ENCODE data around the gene SMG9. TPM values are rescaled to one million over a fixed set of nuclear protein-coding genes. Genes with fewer than 3 reads are reported as not detected.

The SMG9 gene
- total RNA-seq, 2 experiments from 2014 or later, result 48.9 to 53.1 TPM

DNA sequence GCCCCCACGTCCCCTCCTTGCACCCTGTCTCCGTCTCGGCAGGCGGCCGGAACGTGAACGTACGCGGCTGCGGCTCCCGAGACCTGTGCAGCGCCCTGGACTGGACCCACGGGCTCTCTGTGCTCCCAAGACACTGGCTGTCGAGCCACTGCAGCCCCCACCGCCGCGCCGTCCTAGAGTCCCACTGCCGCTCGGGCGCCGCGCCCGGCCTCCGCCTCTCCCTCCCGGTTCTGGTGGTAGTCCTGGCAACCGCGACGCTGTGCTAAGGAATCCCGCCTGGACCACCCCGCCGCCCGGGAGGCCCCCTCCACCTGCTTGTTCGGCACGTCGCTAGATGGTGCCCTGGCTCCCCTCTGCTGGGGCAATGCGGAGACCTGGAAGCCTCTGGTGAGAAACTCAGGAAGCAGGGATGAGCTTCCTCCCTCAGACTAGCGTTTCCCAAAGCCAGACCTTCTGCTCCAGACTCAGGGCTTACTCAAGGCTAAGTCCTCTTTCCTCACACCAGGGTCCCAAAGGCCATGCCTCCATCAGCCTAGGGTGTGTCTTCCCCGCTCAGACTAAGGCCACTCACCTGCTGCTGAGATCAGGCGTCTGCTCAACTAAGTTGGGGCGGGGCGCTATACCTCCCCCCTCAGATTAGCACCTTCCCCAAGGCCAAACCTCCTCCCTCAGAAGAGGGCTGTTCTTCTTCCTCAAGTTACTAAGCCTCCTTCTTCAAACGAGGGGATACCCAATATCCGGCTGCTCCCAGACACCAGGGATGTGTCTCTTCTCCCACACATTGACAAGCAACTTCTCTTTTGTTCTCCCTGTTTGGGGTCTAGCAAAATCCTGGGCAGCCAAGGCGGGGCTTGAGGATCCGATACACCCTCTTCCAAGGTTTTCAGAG lies 55.0 kb downstream of the SMG9 start:
- Mint-ChIP-seq H3K27me3 (peaks cover 27% of the 10 kb centered on the region), H3K9me3 (peaks cover 4% of the 10 kb centered on the region), H3K27ac (peak overlapping the region; percentile 92), H3K36me3 (ENCODE audit: low read depth) (no peaks in the 10 kb centered on the region), H3K4me3 (peak overlapping the region; percentile 1), H3K4me1 (ENCODE audit: low read depth) (peaks cover 19% of the 10 kb centered on the region)
- DNase-seq (peak; percentile 28), ATAC-seq (no peak)
- POLR2A ChIA-PET, result no interaction called here
- intact Hi-C loops (cut with micrococcal nuclease), result no loop called here
- TF ChIP-seq, protein P1, sequence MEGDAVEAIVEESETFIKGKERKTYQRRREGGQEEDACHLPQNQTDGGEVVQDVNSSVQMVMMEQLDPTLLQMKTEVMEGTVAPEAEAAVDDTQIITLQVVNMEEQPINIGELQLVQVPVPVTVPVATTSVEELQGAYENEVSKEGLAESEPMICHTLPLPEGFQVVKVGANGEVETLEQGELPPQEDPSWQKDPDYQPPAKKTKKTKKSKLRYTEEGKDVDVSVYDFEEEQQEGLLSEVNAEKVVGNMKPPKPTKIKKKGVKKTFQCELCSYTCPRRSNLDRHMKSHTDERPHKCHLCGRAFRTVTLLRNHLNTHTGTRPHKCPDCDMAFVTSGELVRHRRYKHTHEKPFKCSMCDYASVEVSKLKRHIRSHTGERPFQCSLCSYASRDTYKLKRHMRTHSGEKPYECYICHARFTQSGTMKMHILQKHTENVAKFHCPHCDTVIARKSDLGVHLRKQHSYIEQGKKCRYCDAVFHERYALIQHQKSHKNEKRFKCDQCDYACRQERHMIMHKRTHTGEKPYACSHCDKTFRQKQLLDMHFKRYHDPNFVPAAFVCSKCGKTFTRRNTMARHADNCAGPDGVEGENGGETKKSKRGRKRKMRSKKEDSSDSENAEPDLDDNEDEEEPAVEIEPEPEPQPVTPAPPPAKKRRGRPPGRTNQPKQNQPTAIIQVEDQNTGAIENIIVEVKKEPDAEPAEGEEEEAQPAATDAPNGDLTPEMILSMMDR (IDR thresholded peaks at IDR 0.05), result no peak
- CTCF ChIA-PET, result interaction anchor here (0.7 to 1.1 kb wide), 3 partner anchors 22 to 31 kb away, joined by 3 to 5 read pairs (median 5); partner anchors contain the start of gene PLAUR

DNA sequence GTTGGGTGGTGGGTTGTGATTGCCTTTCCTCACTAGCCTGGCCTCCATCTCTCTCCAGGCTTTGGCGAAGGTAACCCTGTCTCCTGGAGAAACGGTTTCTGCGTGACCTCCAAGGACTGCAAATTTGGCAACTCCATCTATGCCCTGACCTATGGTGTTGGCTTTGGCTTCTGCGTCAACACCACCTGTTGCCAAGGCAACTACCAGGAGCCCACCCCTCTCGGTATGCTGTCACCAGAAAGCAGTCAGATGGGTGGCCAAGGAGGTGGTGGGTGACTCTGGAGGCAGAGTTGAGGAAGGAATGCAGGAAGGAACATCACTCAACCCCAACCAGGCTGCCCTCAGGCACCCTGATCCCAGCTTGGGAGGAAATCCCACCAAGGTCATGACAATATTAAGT lies 57.5 kb downstream of the SMG9 start:
- Mint-ChIP-seq H3K4me3 (no peak overlapping the region), H3K27me3 (peaks cover 26% of the 10 kb centered on the region)
- no peak for DNase-seq

DNA sequence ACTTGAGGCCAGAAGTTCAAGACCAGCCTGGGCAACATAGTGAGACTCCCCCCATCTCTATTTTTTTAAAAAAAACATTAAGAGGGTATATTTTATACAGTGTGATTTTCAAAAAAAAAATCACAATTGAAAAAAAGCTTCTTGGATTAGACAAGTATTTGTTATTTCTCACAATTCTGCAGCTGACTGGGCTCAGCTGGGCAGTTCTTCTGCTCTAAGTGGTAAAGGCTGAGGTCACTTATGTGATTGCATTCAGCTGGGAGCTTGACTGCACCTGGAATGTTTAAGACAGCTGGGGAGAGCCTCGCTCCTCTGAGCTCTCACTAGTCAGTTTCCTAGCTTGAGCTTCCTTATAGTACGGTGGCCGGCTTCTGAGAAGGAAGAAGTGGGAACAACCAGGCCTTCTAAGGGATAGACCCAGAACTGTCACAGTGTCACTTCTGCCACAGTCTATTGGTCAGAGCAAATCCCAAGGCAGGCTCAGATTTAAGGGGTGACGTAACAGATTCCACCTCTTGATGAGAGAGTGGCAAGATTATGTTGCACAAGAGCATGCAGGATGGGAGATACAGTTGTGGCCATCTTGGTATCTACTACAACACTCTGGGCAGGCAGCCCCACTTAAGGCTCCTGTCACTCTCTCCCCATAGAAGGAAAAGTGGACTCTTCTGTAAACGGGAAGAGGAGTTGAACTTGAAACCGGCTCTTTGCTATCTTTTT lies 58.6 kb downstream of the SMG9 start:
- peaks cover 15% of the 10 kb centered on the region for H3K4me1 Mint-ChIP-seq (ENCODE audit: low read depth)
- CTCF ChIA-PET, result no interaction called here
- no peak overlapping the region for H3K27ac Mint-ChIP-seq
- DNase-seq (no peak), ATAC-seq (no peak)
- H3K9me3 Mint-ChIP-seq, result peaks cover 10% of the 10 kb centered on the region
- POLR2A ChIA-PET, result no interaction called here
- H3K4me3 Mint-ChIP-seq, result no peak overlapping the region
- TF ChIP-seq, protein P1 (IDR thresholded peaks at IDR 0.05), result no peak
- intact Hi-C loops (cut with micrococcal nuclease), result no loop called here
- H3K27me3 Mint-ChIP-seq, result peaks cover 26% of the 10 kb centered on the region
- H3K36me3 Mint-ChIP-seq (ENCODE audit: low read depth), result no peaks in the 10 kb centered on the region

More for the DNA sequence above, 57.5 kb downstream of the SMG9 start:
- no peak for ATAC-seq
- POLR2A ChIA-PET, result no interaction called here
- TF ChIP-seq, protein P1 (IDR thresholded peaks at IDR 0.05), result no peak
- Mint-ChIP-seq H3K36me3 (ENCODE audit: low read depth) (no peaks in the 10 kb centered on the region), H3K9me3 (peaks cover 6% of the 10 kb centered on the region), H3K4me1 (ENCODE audit: low read depth) (peaks cover 19% of the 10 kb centered on the region), H3K27ac (no peak overlapping the region)
- CTCF ChIA-PET, result no interaction called here
- intact Hi-C loops (cut with micrococcal nuclease), result no loop called here

DNA sequence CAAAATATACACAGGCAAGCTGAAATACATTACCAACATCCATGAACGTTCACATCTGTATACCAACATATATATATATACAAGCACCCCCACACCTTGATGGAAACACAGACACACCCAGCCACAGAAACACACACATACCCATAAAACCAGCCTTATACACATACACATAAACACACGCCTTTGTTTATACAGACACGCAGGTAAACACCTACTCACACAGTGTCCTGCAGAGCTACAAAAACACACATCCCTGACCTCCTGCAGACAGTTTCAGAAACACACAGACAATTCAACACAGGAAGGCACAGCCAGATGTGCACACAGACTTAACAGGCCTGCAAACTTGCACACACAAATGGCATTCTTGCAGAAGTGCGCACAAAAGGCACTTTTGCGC lies 60.2 kb downstream of the SMG9 start:
- intact Hi-C loops (cut with micrococcal nuclease), result no loop called here
- H3K27me3 Mint-ChIP-seq, result peaks cover 19% of the 10 kb centered on the region
- H3K27ac Mint-ChIP-seq, result no peak overlapping the region
- DNase-seq (no peak), ATAC-seq (no peak)
- H3K4me3 Mint-ChIP-seq, result no peak overlapping the region
- ChIA-PET POLR2A (no interaction called here), CTCF (interaction anchor here (1.8 to 2.1 kb wide), 2 partner anchors 26 to 50 kb away, joined by 5 to 7 read pairs; no protein-coding TSS in a partner anchor)
- H3K4me1 Mint-ChIP-seq (ENCODE audit: low read depth), result peaks cover under 1% of the 10 kb centered on the region
- H3K36me3 Mint-ChIP-seq (ENCODE audit: low read depth), result peaks cover 2% of the 10 kb centered on the region
- TF ChIP-seq, protein P1 (IDR thresholded peaks at IDR 0.05), result no peak
- peaks cover 16% of the 10 kb centered on the region for H3K9me3 Mint-ChIP-seq

Measured in activated CD8-positive, alpha-beta T cell treated with anti-CD3 and anti-CD28 coated beads for 36 hours (primary cell).